Middle frontal gyrus (tissue), 1 donor: ENCODE results near the gene TEX53.
A peak's percentile ranks its signal among the peaks of the same experiment; 100 is the strongest.

ENCODE experiments used
- DNase-seq: peaks from one replicate; pipeline ENCODE4 v3.0.0-alpha.2; 2015; ENCODE audit warnings: low spot score; ENCODE audit errors: extremely low spot score

TEX53 gene

GRCh38 chr9:114641967-114642366, 15.6 kb downstream of the TEX53 start:
- no peak for DNase-seq

- DNase-seq: no peak
Measured at GRCh38 chr9:114638404-114638803, 19.2 kb downstream of the TEX53 start.

- DNase-seq: no peak
Measured at GRCh38 chr9:114634387-114634786, 23.2 kb downstream of the TEX53 start.

- DNase-seq: no peak
Measured at GRCh38 chr9:114633438-114634089, 24.0 kb downstream of the TEX53 start.

- no peak for DNase-seq
Measured at GRCh38 chr9:114631166-114631565, 26.4 kb downstream of the TEX53 start.

GRCh38 chr9:114629563-114630090, 28.0 kb downstream of the TEX53 start:
- no peak for DNase-seq

- no peak for DNase-seq
Measured at GRCh38 chr9:114627553-114627952, 30.1 kb downstream of the TEX53 start.

- no peak for DNase-seq
Measured at GRCh38 chr9:114626415-114627020, 31.1 kb downstream of the TEX53 start.

GRCh38 chr9:114624677-114625076, 32.9 kb downstream of the TEX53 start:
- DNase-seq: no peak

- no peak for DNase-seq
Measured at GRCh38 chr9:114621975-114622609, 35.5 kb downstream of the TEX53 start.

GRCh38 chr9:114621561-114621960, 36.0 kb downstream of the TEX53 start:
- no peak for DNase-seq

GRCh38 chr9:114619191-114619761, 38.3 kb downstream of the TEX53 start:
- peak; percentile 29 for DNase-seq

GRCh38 chr9:114616684-114617520, 40.7 kb downstream of the TEX53 start:
- no peak for DNase-seq

GRCh38 chr9:114614373-114614772, 43.2 kb downstream of the TEX53 start:
- DNase-seq: no peak

- DNase-seq: no peak
Measured at GRCh38 chr9:114613919-114614318, 43.7 kb downstream of the TEX53 start.

GRCh38 chr9:114613087-114613486, 44.5 kb downstream of the TEX53 start:
- DNase-seq: no peak

- no peak for DNase-seq
Measured at GRCh38 chr9:114612272-114612923, 45.2 kb downstream of the TEX53 start.

GRCh38 chr9:114611516-114612271, 45.9 kb downstream of the TEX53 start:
- DNase-seq: no peak

- no peak for DNase-seq
Measured at GRCh38 chr9:114608525-114608796, 49.1 kb downstream of the TEX53 start.
